ENCODE data around the gene MUC13. TPM values are rescaled to one million over a fixed set of nuclear protein-coding genes. Genes with fewer than 3 reads are reported as not detected.

The MUC13 gene
- total RNA-seq, 2 experiments from 2014 or later, result not detected

DNA sequence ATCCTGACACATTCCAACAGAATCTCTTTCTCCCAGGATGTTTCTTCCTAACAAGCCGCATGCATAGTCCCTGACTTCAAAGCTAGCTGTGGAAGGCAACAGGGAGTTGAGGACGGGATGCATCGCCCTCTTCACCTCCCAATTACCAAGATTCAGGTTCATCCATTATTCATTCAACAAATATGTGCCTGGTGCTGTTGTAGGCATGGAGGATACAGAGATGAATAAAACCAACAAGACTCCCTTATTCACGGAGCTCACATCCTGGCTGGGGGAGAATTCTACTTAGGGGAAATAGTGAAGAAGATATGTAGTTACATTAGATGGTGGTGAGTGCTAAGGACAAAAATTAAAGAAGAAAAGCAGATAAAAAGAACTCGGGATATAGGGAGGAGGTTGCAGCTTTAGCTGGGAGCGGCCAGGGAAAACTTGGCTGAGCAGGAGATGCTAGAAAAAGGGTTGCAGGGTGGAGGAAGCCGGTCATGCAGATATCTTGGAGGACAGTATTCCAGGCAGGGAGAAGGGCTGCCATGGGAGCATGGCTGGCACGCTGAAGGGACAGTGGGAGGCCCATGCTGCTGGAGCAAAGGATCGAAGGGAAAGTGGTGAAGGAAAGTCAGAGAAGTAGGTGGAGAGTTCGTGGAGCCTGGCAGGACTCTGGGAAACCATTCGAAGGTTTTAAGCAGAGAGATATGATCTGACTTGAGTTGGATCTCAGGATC, 52.4 kb downstream of the MUC13 start:
- Mint-ChIP-seq H3K9me3 (ENCODE audit: insufficient read depth) (no peaks in the 10 kb centered on the region), H3K27me3 (ENCODE audit: low read depth) (peaks cover 44% of the 10 kb centered on the region), H3K36me3 (ENCODE audit: low read depth) (no peaks in the 10 kb centered on the region), H3K4me1 (ENCODE audit: low read depth) (peaks cover 12% of the 10 kb centered on the region), H3K4me3 (no peak overlapping the region), H3K27ac (no peak overlapping the region)
- CTCF ChIA-PET, result interaction anchor here (2.8 kb wide), 1 partner anchor 121 kb away, joined by 11 read pairs; no protein-coding TSS in a partner anchor
- POLR2A ChIA-PET, result no interaction called here
- DNase-seq (no peak), ATAC-seq (no peak)

DNA sequence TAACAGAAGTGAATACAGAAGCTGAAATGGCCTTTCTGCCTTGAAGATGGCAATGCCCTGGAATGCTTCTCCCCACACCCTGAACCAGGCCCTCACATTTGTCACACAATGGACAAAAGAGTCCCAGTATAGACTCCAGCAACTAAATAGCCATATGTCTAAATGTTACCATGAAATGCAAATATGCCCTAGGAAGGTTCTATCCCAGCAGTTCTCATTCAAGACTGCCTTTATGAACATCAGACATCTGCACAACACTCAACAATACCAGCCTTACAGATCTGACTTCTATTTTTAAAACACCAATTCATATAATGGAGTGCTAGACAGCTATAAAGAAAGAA, 55.2 kb downstream of the MUC13 start:
- ChIA-PET CTCF (interaction anchor here (1.3 to 2.6 kb wide), 2 partner anchors 22 to 118 kb away, joined by 6 to 7 read pairs; no protein-coding TSS in a partner anchor), POLR2A (no interaction called here)
- H3K4me3 Mint-ChIP-seq, result no peak overlapping the region

DNA sequence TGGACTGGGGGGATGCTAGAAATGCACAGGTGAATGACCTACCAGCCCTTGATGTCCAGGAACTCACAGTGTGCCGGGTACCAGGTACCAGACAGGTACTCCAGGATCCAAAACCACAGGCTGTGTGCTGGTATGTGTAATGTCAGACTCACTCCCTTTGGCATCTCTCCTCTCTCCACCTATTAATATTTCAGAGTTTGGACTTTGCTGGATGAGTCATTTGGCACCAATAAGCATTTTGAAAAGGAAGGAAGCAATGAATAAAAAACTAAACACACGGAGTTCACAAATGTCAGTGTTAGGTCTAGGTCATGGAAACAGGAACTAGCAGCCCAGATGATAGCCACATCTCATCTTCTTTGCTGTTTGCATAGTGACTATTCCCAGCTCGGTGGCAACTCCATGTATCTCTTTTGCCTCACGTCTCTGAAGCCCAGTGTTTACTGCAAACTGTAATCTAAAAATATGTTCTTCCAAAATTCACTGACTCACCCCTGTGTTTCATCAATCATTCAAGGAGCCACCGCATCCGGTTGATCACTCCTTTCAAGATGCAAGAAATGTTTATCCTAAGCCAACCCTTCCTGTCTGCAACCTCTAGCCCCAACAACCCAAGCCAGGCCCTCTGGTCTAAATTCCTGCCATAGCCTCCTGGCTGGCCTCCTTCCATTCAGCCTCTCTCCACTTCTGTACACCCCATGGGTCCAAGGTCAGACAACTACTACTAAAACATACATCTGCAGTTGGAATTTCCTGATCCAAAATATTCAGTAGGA, 55.8 kb downstream of the MUC13 start:
- H3K9me3 Mint-ChIP-seq (ENCODE audit: insufficient read depth), result no peaks in the 10 kb centered on the region
- no peak overlapping the region for H3K4me3 Mint-ChIP-seq
- peaks cover 39% of the 10 kb centered on the region for H3K27me3 Mint-ChIP-seq (ENCODE audit: low read depth)
- DNase-seq (peak; percentile 56), ATAC-seq (peak; percentile 44)
- CTCF ChIA-PET, result interaction anchor here (1.3 to 2.6 kb wide), 2 partner anchors 23 to 118 kb away, joined by 6 to 7 read pairs; no protein-coding TSS in a partner anchor
- POLR2A ChIA-PET, result no interaction called here
- H3K4me1 Mint-ChIP-seq (ENCODE audit: low read depth), result peaks cover 12% of the 10 kb centered on the region
- no peak overlapping the region for H3K27ac Mint-ChIP-seq
- no peaks in the 10 kb centered on the region for H3K36me3 Mint-ChIP-seq (ENCODE audit: low read depth)

More for the DNA sequence above, 55.2 kb downstream of the MUC13 start:
- H3K9me3 Mint-ChIP-seq (ENCODE audit: insufficient read depth), result no peaks in the 10 kb centered on the region
- no peaks in the 10 kb centered on the region for H3K36me3 Mint-ChIP-seq (ENCODE audit: low read depth)
- ATAC-seq, result no peak
- H3K4me1 Mint-ChIP-seq (ENCODE audit: low read depth), result peaks cover 12% of the 10 kb centered on the region
- no peak for DNase-seq
- peaks cover 44% of the 10 kb centered on the region for H3K27me3 Mint-ChIP-seq (ENCODE audit: low read depth)
- H3K27ac Mint-ChIP-seq, result no peak overlapping the region

- CTCF ChIA-PET, result interaction anchor here (0.7 kb wide), 1 partner anchor 117 kb away, joined by 4 read pairs; no protein-coding TSS in a partner anchor
- no peak for ATAC-seq
- no peaks in the 10 kb centered on the region for H3K9me3 Mint-ChIP-seq (ENCODE audit: insufficient read depth)
- no peak for DNase-seq
- POLR2A ChIA-PET, result no interaction called here
- H3K4me3 Mint-ChIP-seq, result no peak overlapping the region
- H3K36me3 Mint-ChIP-seq (ENCODE audit: low read depth), result no peaks in the 10 kb centered on the region
- peaks cover 35% of the 10 kb centered on the region for H3K27me3 Mint-ChIP-seq (ENCODE audit: low read depth)
- peaks cover 12% of the 10 kb centered on the region for H3K4me1 Mint-ChIP-seq (ENCODE audit: low read depth)
- no peak overlapping the region for H3K27ac Mint-ChIP-seq
Observed at GRCh38 chr3:124877674-124878073, 56.9 kb downstream of the MUC13 start.

DNA sequence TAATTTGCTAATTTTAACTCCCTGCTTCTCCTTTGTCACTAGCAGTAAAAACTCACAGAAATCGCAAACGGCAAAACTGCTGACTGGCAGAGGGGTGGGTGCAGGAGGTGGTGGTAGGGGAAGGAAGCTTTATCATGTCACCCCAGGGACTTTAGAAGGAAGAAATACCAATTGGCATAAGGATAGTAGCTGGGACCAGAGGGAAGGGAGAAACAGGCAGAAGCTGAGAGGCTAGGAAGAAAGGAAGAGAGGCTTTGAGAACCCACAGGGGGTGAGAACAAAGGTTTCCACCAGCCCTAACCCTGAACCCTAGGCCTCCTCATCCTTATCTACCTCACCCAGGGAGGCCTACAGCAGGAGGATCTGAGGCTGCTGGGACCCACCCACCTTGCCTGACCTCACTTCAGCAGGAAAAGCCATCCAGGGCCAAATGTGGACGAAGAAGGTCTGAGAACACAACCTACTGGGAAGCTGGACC, 58.1 kb downstream of the MUC13 start:
- H3K4me1 Mint-ChIP-seq (ENCODE audit: low read depth), result peaks cover 12% of the 10 kb centered on the region
- ChIA-PET POLR2A (no interaction called here), CTCF (interaction anchor here (0.9 to 1.3 kb wide), 2 partner anchors 25 to 116 kb away, joined by 3 to 5 read pairs; no protein-coding TSS in a partner anchor)
- H3K27ac Mint-ChIP-seq, result no peak overlapping the region
- no peaks in the 10 kb centered on the region for H3K36me3 Mint-ChIP-seq (ENCODE audit: low read depth)
- H3K27me3 Mint-ChIP-seq (ENCODE audit: low read depth), result peaks cover 28% of the 10 kb centered on the region
- H3K4me3 Mint-ChIP-seq, result no peak overlapping the region
- no peaks in the 10 kb centered on the region for H3K9me3 Mint-ChIP-seq (ENCODE audit: insufficient read depth)
- DNase-seq (no peak), ATAC-seq (no peak)

- peaks cover 27% of the 10 kb centered on the region for H3K27me3 Mint-ChIP-seq (ENCODE audit: low read depth)
- H3K27ac Mint-ChIP-seq, result no peak overlapping the region
- ATAC-seq, result no peak
- H3K4me3 Mint-ChIP-seq, result no peak overlapping the region
- H3K9me3 Mint-ChIP-seq (ENCODE audit: insufficient read depth), result no peaks in the 10 kb centered on the region
- ChIA-PET POLR2A (no interaction called here), CTCF (no interaction called here)
- H3K36me3 Mint-ChIP-seq (ENCODE audit: low read depth), result no peaks in the 10 kb centered on the region
- DNase-seq, result no peak
- H3K4me1 Mint-ChIP-seq (ENCODE audit: low read depth), result no peaks in the 10 kb centered on the region
Observed at GRCh38 chr3:124873226-124873625, 61.3 kb downstream of the MUC13 start.

DNA sequence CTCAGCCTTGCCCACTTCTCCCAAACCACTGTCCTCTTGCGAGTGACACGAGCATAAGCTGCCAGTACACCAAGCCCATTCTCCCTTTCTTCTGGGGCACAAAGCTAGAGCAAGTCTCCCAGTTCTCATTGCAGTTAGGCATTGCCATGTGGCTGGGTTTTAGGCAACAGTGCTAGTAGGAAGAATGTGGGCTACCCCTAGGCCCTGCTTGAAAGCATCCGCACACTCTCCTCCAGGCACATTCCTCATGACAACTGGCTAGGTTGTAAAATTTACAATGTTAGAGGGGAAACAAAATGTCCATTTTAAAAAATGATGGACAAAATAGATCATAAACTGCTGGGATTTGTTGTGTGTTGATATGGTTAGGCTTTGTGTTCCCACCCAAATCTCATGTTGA, 67.0 kb downstream of the MUC13 start:
- Mint-ChIP-seq H3K27me3 (ENCODE audit: low read depth) (peaks cover 17% of the 10 kb centered on the region), H3K27ac (no peak overlapping the region), H3K36me3 (ENCODE audit: low read depth) (no peaks in the 10 kb centered on the region), H3K4me3 (no peak overlapping the region), H3K9me3 (ENCODE audit: insufficient read depth) (no peaks in the 10 kb centered on the region), H3K4me1 (ENCODE audit: low read depth) (no peaks in the 10 kb centered on the region)
- CTCF ChIA-PET, result no interaction called here
- ATAC-seq, result no peak
- DNase-seq, result no peak
- POLR2A ChIA-PET, result no interaction called here

GRCh38 chr3:124862006-124862405, 72.5 kb downstream of the MUC13 start:
- ChIA-PET POLR2A (no interaction called here), CTCF (interaction anchor here (1.3 kb wide), 1 partner anchor 17 kb away, joined by 3 read pairs; no protein-coding TSS in a partner anchor)
- peaks cover 12% of the 10 kb centered on the region for H3K27me3 Mint-ChIP-seq (ENCODE audit: low read depth)
- no peak overlapping the region for H3K4me3 Mint-ChIP-seq
- no peaks in the 10 kb centered on the region for H3K36me3 Mint-ChIP-seq (ENCODE audit: low read depth)
- no peaks in the 10 kb centered on the region for H3K4me1 Mint-ChIP-seq (ENCODE audit: low read depth)
- no peaks in the 10 kb centered on the region for H3K9me3 Mint-ChIP-seq (ENCODE audit: insufficient read depth)
- ATAC-seq (no peak), DNase-seq (no peak)
- no peak overlapping the region for H3K27ac Mint-ChIP-seq

- POLR2A ChIA-PET, result no interaction called here
- CTCF ChIA-PET, result no interaction called here
- no peak for ATAC-seq
Observed at GRCh38 chr3:124861041-124861440, 73.5 kb downstream of the MUC13 start.

GRCh38 chr3:124860599-124860998, 74.0 kb downstream of the MUC13 start:
- ChIA-PET POLR2A (no interaction called here), CTCF (no interaction called here)

More at GRCh38 chr3:124861041-124861440, 73.5 kb downstream of the MUC13 start:
- Mint-ChIP-seq H3K36me3 (ENCODE audit: low read depth) (no peaks in the 10 kb centered on the region), H3K4me1 (ENCODE audit: low read depth) (no peaks in the 10 kb centered on the region), H3K9me3 (ENCODE audit: insufficient read depth) (no peaks in the 10 kb centered on the region), H3K27ac (no peak overlapping the region), H3K27me3 (ENCODE audit: low read depth) (peaks cover 12% of the 10 kb centered on the region), H3K4me3 (no peak overlapping the region)
- no peak for DNase-seq

GRCh38 chr3:124859025-124859424, 75.5 kb downstream of the MUC13 start:
- ChIA-PET POLR2A (no interaction called here), CTCF (interaction anchor here (1.3 kb wide), 1 partner anchor 42 kb away, joined by 4 read pairs; no protein-coding TSS in a partner anchor)
- no peak overlapping the region for H3K27ac Mint-ChIP-seq
- ATAC-seq, result no peak
- H3K36me3 Mint-ChIP-seq (ENCODE audit: low read depth), result no peaks in the 10 kb centered on the region
- no peaks in the 10 kb centered on the region for H3K4me1 Mint-ChIP-seq (ENCODE audit: low read depth)
- no peak for DNase-seq
- H3K27me3 Mint-ChIP-seq (ENCODE audit: low read depth), result peaks cover 16% of the 10 kb centered on the region
- H3K4me3 Mint-ChIP-seq, result no peak overlapping the region
- no peaks in the 10 kb centered on the region for H3K9me3 Mint-ChIP-seq (ENCODE audit: insufficient read depth)

More at GRCh38 chr3:124860599-124860998, 74.0 kb downstream of the MUC13 start:
- Mint-ChIP-seq H3K4me3 (no peak overlapping the region), H3K4me1 (ENCODE audit: low read depth) (no peaks in the 10 kb centered on the region), H3K27me3 (ENCODE audit: low read depth) (peaks cover 12% of the 10 kb centered on the region), H3K27ac (no peak overlapping the region), H3K9me3 (ENCODE audit: insufficient read depth) (no peaks in the 10 kb centered on the region), H3K36me3 (ENCODE audit: low read depth) (no peaks in the 10 kb centered on the region)
- DNase-seq, result no peak
- no peak for ATAC-seq

DNA sequence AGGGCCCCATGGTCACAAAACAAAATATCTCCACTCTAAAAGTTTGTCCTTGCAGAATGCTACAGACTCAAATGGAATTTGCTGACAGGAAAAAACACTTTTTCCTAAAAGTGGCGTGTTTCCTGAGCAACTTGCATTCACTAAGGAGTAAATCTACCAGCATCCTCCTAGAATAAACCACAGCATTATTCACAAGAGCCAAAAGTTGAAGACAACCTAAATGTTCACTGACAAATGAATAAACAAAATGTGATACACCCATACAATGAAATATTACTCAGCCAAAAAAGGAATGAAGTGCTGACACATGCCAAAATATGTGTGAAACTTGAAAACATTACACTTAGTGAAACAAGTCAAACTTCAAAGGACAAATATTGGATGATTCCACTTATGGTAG, 76.3 kb downstream of the MUC13 start:
- Mint-ChIP-seq H3K36me3 (ENCODE audit: low read depth) (no peaks in the 10 kb centered on the region), H3K27ac (no peak overlapping the region), H3K9me3 (ENCODE audit: insufficient read depth) (no peaks in the 10 kb centered on the region), H3K27me3 (ENCODE audit: low read depth) (peaks cover 18% of the 10 kb centered on the region), H3K4me3 (no peak overlapping the region), H3K4me1 (ENCODE audit: low read depth) (no peaks in the 10 kb centered on the region)
- POLR2A ChIA-PET, result no interaction called here
- ATAC-seq (no peak), DNase-seq (no peak)
- CTCF ChIA-PET, result no interaction called here
